IPS DF 19.7 (cell line): Measurements from ENCODE around the gene DENND1A.
"Not testable (repeated sequence)": the region's sequence is repeated elsewhere in the genome, so short reads cannot be mapped to it uniquely, and the experiment has no call there.

Experiments used
- DNase-seq: peaks from one replicate; pipeline ENCODE4 v3.0.0-alpha.2; 2013; ENCODE audit warnings: low read depth, low spot score

Gene DENND1A

GRCh38 chr9:123414204-123414603 lies 515.7 kb downstream of the DENND1A start:
- no peak for DNase-seq

- no peak for DNase-seq
Observed at GRCh38 chr9:123412171-123412820, 517.6 kb downstream of the DENND1A start.

- DNase-seq, result no peak
Observed at GRCh38 chr9:123411636-123412035, 518.3 kb downstream of the DENND1A start.

GRCh38 chr9:123411191-123411590 lies 518.7 kb downstream of the DENND1A start:
- no peak for DNase-seq

GRCh38 chr9:123410281-123410910 lies 519.5 kb downstream of the DENND1A start:
- no peak for DNase-seq

- no peak for DNase-seq
Observed at GRCh38 chr9:123408313-123409262, 521.3 kb downstream of the DENND1A start.

GRCh38 chr9:123407217-123407851 lies 522.6 kb downstream of the DENND1A start:
- no peak for DNase-seq

- no peak for DNase-seq
Observed at GRCh38 chr9:123406691-123407216, 523.2 kb downstream of the DENND1A start.

GRCh38 chr9:123406016-123406415 lies 523.9 kb downstream of the DENND1A start:
- no peak for DNase-seq

GRCh38 chr9:123402981-123403509 lies 526.9 kb downstream of the DENND1A start:
- no peak for DNase-seq

GRCh38 chr9:123401879-123402513 lies 527.9 kb downstream of the DENND1A start:
- DNase-seq, result no peak

GRCh38 chr9:123400926-123401503 lies 528.9 kb downstream of the DENND1A start:
- DNase-seq, result no peak

- no peak for DNase-seq
Observed at GRCh38 chr9:123399803-123400378, 530.0 kb downstream of the DENND1A start.

- not testable (repeated sequence) for DNase-seq
Observed at GRCh38 chr9:123398938-123399337, 531.0 kb downstream of the DENND1A start.

GRCh38 chr9:123397975-123398374 lies 532.0 kb downstream of the DENND1A start:
- DNase-seq, result no peak

GRCh38 chr9:123395689-123396511 lies 534.0 kb downstream of the DENND1A start:
- no peak for DNase-seq

- no peak for DNase-seq
Observed at GRCh38 chr9:123395276-123395688, 534.6 kb downstream of the DENND1A start.

- no peak for DNase-seq
Observed at GRCh38 chr9:123394291-123395235, 535.4 kb downstream of the DENND1A start.
